ENCODE measurements around the gene ATF2.

Gene ATF2

GRCh38 chr2:175054340-175054739, 113.7 kb downstream of the ATF2 start:
- Histone ChIP-seq H3K9ac (no peak overlapping the region), H3K27me3 (ENCODE audit: insufficient read depth, low read depth) (no peaks in the 10 kb centered on the region), H3K4me1 (ENCODE audit: low read depth, poor library complexity, severe bottlenecking) (peaks cover 6% of the 10 kb centered on the region), H2AFZ (ENCODE audit: low read depth) (no peak overlapping the region), H3K36me3 (ENCODE audit: insufficient read depth) (no peaks in the 10 kb centered on the region), H3K79me2 (ENCODE audit: insufficient read depth, low read depth) (no peaks in the 10 kb centered on the region), H4K20me1 (ENCODE audit: insufficient read depth) (no peaks in the 10 kb centered on the region), H3K4me2 (no peak overlapping the region), H3K27ac (no peak overlapping the region), H3K4me3 (IDR thresholded peaks at IDR 0.05; ENCODE audit: insufficient read depth, low read depth, low read length) (no peak overlapping the region)
- TF ChIP-seq, protein P1, sequence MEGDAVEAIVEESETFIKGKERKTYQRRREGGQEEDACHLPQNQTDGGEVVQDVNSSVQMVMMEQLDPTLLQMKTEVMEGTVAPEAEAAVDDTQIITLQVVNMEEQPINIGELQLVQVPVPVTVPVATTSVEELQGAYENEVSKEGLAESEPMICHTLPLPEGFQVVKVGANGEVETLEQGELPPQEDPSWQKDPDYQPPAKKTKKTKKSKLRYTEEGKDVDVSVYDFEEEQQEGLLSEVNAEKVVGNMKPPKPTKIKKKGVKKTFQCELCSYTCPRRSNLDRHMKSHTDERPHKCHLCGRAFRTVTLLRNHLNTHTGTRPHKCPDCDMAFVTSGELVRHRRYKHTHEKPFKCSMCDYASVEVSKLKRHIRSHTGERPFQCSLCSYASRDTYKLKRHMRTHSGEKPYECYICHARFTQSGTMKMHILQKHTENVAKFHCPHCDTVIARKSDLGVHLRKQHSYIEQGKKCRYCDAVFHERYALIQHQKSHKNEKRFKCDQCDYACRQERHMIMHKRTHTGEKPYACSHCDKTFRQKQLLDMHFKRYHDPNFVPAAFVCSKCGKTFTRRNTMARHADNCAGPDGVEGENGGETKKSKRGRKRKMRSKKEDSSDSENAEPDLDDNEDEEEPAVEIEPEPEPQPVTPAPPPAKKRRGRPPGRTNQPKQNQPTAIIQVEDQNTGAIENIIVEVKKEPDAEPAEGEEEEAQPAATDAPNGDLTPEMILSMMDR (conservative IDR thresholded peaks at IDR 0.05; ENCODE audit: low read depth, low read length) = no peak

- TF ChIP-seq, protein P1 (conservative IDR thresholded peaks at IDR 0.05; ENCODE audit: low read depth, low read length) = no peak
- Histone ChIP-seq H2AFZ (ENCODE audit: low read depth) (no peak overlapping the region), H3K27ac (no peak overlapping the region), H3K79me2 (ENCODE audit: insufficient read depth, low read depth) (no peaks in the 10 kb centered on the region), H3K27me3 (ENCODE audit: insufficient read depth, low read depth) (no peaks in the 10 kb centered on the region), H4K20me1 (ENCODE audit: insufficient read depth) (no peaks in the 10 kb centered on the region), H3K9ac (no peak overlapping the region), H3K4me1 (ENCODE audit: low read depth, poor library complexity, severe bottlenecking) (peaks cover 27% of the 10 kb centered on the region), H3K36me3 (ENCODE audit: insufficient read depth) (no peaks in the 10 kb centered on the region), H3K4me2 (no peak overlapping the region), H3K4me3 (IDR thresholded peaks at IDR 0.05; ENCODE audit: insufficient read depth, low read depth, low read length) (no peak overlapping the region)
Observed at GRCh38 chr2:175049661-175050060, 118.3 kb downstream of the ATF2 start.

DNA sequence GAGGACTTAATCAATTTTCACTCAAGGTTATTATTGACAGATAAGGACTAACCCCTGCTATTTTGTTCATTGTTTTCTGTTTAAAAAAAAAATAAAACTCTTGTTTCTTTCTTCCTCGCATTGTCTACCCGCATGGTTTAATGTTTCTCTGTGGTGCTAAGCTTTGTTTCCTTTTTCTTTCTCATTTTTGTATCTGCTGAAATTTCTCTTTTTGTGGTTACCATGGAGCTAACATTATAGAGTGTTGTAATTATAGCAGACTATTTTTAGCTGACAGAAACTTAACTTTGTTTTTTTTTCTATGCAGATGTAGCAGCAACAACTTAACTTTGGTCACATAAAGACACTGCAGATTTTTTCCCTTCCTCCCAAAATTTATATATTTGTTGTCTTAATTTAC, 119.7 kb downstream of the ATF2 start:
- Histone ChIP-seq H3K79me2 (ENCODE audit: insufficient read depth, low read depth) (no peaks in the 10 kb centered on the region), H4K20me1 (ENCODE audit: insufficient read depth) (no peaks in the 10 kb centered on the region), H3K9ac (peak overlapping the region; percentile 1; the same call in 1 of the 2 replicates), H2AFZ (ENCODE audit: low read depth) (no peak overlapping the region), H3K27me3 (ENCODE audit: insufficient read depth, low read depth) (no peaks in the 10 kb centered on the region), H3K4me3 (IDR thresholded peaks at IDR 0.05; ENCODE audit: insufficient read depth, low read depth, low read length) (no peak overlapping the region), H3K36me3 (ENCODE audit: insufficient read depth) (no peaks in the 10 kb centered on the region), H3K4me1 (ENCODE audit: low read depth, poor library complexity, severe bottlenecking) (peaks cover 27% of the 10 kb centered on the region), H3K4me2 (peak overlapping the region; percentile 38), H3K27ac (peak overlapping the region; percentile 35; the same call in 1 of the 2 replicates)
- TF ChIP-seq, protein P1 (conservative IDR thresholded peaks at IDR 0.05; ENCODE audit: low read depth, low read length) = no peak

DNA sequence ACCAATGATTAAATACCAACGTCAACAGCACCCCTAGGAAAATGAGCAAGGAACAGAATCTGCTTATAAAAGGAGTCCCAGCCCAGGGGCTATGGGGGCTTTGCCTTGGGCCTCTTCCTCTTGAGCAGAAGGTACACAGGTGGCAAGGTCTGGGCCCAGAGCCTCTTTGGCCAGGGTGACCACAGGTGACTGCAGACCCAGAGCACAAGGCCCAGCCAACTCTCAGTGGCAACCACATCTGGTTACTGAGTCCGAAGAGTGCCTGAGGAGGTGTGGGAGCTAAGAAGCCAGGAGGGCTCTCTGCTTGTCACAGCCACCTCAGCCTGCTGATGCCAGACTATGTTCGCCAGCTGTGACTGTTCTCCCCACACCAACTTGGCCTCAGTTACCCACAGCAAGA, 128.5 kb downstream of the ATF2 start:
- Histone ChIP-seq H3K9ac (no peak overlapping the region), H3K4me2 (peak overlapping the region; percentile 24; the same call in 1 of the 2 replicates), H3K4me3 (IDR thresholded peaks at IDR 0.05; ENCODE audit: insufficient read depth, low read depth, low read length) (no peak overlapping the region)

More for the DNA sequence above, 128.5 kb downstream of the ATF2 start:
- Histone ChIP-seq H3K36me3 (ENCODE audit: insufficient read depth) (no peaks in the 10 kb centered on the region), H3K79me2 (ENCODE audit: insufficient read depth, low read depth) (no peaks in the 10 kb centered on the region), H3K27me3 (ENCODE audit: insufficient read depth, low read depth) (no peaks in the 10 kb centered on the region), H4K20me1 (ENCODE audit: insufficient read depth) (no peaks in the 10 kb centered on the region), H3K4me1 (ENCODE audit: low read depth, poor library complexity, severe bottlenecking) (peaks cover 46% of the 10 kb centered on the region), H2AFZ (ENCODE audit: low read depth) (no peak overlapping the region), H3K27ac (peak overlapping the region; percentile 50; the same call in 1 of the 2 replicates)
- TF ChIP-seq, protein P1 (conservative IDR thresholded peaks at IDR 0.05; ENCODE audit: low read depth, low read length) = no peak

Data from KMS-11 (cell line).